Vagina (tissue), 2 donors: ENCODE measurements around the gene TIAM2.

Experiments
- CTCF ChIP-seq, 3 experiments: fragments of 450-650 bp in 2 of 3; fragments of 200-600 bp in 1 of 3; sonication (generic) in 1 of 3; IDR thresholded peaks; one replicate each; pipeline ENCODE4 v1.5.1; 2017 to 2019; ENCODE audit warnings: antibody characterized with exemption in 3 of 3, mild to moderate bottlenecking in 2 of 3, moderate library complexity in 2 of 3
- POLR2A ChIP-seq, 2 donors: fragments of 450-650 bp; IDR thresholded peaks; one replicate each; pipeline ENCODE4 v1.6.1; 2017; ENCODE audit warnings: antibody characterized with exemption in 2 of 2, mild to moderate bottlenecking in 2 of 2, moderate library complexity in 2 of 2
- POLR2AphosphoS5 ChIP-seq, 2 donors: sonication (generic); formaldehyde crosslinking; IDR thresholded peaks; one replicate each; pipeline ENCODE4 v1.9.0; 2017; ENCODE audit warnings: antibody characterized with exemption in 2 of 2, mild to moderate bottlenecking in 2 of 2, low read depth in 1 of 2; ENCODE audit not compliant: insufficient read depth in 1 of 2

GRCh38 chr6:155219858-155220301 is 224.8 kb downstream of the TIAM2 start:
- TF ChIP-seq CTCF (IDR thresholded peaks at IDR 0.05) (no peak), POLR2A (IDR thresholded peaks at IDR 0.05) (no peak), POLR2AphosphoS5 (IDR thresholded peaks at IDR 0.05; ENCODE audit: insufficient read depth in 1 of 2, low read depth in 1 of 2) (no peak)
